ENCODE data around the gene OSBPL3. TPM values are rescaled to one million over a fixed set of nuclear protein-coding genes. Genes with fewer than 3 reads are reported as not detected.

Gene OSBPL3
- total and polyA plus RNA-seq, 4 donors = 0.28 to 3.0 (median 1.1) TPM

DNA sequence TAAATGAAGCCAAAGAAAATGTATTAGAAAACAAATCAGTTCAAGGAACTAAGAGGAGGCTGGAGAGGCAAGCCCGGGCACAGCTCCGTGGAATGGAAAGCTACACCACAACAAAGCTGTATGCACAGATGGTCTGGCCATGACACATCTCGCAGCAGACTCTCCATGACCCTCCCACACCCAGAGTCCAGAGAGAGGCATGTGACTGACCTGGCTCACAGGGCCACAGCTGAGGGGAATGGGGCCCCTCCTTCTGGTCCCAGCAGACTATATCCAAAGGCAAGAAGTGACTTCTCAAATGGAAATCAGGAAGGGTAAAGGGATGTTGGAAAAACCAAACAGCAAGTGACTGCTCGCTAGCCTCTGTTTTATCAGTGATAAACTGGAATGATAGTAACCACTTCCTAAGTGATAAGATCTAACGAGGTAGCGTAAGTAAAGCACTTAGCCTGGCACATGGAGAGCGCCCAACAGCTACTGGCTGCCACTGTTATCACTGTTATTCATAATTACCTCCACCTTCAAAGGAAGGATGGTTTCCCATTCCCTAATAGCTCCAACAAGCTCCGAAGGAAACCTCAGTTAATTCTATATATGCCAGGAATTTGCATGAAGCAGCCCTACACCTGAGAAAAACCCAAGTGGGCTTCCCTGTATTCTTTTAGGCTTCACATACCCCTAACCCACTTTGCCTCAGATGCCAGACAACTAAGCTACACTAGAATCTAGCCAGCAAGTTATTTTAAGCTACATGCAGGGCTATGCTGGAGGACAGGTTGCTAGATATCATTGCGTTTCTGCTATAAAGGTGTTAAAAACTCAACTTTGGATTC, 8.4 kb downstream of the OSBPL3 start:
- Histone ChIP-seq H3K4me3 (ENCODE audit: low read depth in 1 of 3, low read length in 3 of 3) (no peak overlapping the region), H3K36me3 (ENCODE audit: control insufficient read depth in 4 of 4, insufficient read depth in 3 of 4, low read depth in 1 of 4, low read length in 3 of 4) (no peaks in the 10 kb centered on the region), H3K4me1 (ENCODE audit: control insufficient read depth in 4 of 4, insufficient read depth in 4 of 4, low read length in 3 of 4) (no peaks in the 10 kb centered on the region), H3K9ac (ENCODE audit: low read depth in 1 of 2, low read length in 2 of 2) (no peak overlapping the region), H3K27ac (ENCODE audit: low read depth in 1 of 2, low read length in 2 of 2) (no peak overlapping the region), H3K27me3 (ENCODE audit: control insufficient read depth in 4 of 4, insufficient read depth in 4 of 4, low read length in 3 of 4) (no peaks in the 10 kb centered on the region), H3K9me3 (ENCODE audit: control insufficient read depth in 4 of 4, low read length in 3 of 4) (no peaks in the 10 kb centered on the region)
- WGBS = 82% methylated on average over 9 of the region's 9 CpGs
- DNase-seq (ENCODE audit: low spot score) = no peak
- TF ChIP-seq HNF4G (IDR thresholded peaks at IDR 0.05) (no peak), YY1 (IDR thresholded peaks at IDR 0.05) (no peak), GABPA (IDR thresholded peaks at IDR 0.05 in 1 of 2, conservative IDR thresholded peaks at IDR 0.05 in 1 of 2) (no peak), NR2F2 (IDR thresholded peaks at IDR 0.05) (no peak), EGR1 (IDR thresholded peaks at IDR 0.05; ENCODE audit: low read depth in 2 of 2) (no peak), RXRA (IDR thresholded peaks at IDR 0.05) (no peak), HNF4A (conservative IDR thresholded peaks at IDR 0.05) (no peak), TAF1 (conservative IDR thresholded peaks at IDR 0.05) (no peak), FOXA1 (IDR thresholded peaks at IDR 0.05) (no peak), FOXA2 (IDR thresholded peaks at IDR 0.05) (no peak)
- TF ChIP-seq, protein P1, sequence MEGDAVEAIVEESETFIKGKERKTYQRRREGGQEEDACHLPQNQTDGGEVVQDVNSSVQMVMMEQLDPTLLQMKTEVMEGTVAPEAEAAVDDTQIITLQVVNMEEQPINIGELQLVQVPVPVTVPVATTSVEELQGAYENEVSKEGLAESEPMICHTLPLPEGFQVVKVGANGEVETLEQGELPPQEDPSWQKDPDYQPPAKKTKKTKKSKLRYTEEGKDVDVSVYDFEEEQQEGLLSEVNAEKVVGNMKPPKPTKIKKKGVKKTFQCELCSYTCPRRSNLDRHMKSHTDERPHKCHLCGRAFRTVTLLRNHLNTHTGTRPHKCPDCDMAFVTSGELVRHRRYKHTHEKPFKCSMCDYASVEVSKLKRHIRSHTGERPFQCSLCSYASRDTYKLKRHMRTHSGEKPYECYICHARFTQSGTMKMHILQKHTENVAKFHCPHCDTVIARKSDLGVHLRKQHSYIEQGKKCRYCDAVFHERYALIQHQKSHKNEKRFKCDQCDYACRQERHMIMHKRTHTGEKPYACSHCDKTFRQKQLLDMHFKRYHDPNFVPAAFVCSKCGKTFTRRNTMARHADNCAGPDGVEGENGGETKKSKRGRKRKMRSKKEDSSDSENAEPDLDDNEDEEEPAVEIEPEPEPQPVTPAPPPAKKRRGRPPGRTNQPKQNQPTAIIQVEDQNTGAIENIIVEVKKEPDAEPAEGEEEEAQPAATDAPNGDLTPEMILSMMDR (IDR thresholded peaks at IDR 0.05; ENCODE audit: low read depth, low read length, missing input control) = no peak
- TF ChIP-seq, protein P2, sequence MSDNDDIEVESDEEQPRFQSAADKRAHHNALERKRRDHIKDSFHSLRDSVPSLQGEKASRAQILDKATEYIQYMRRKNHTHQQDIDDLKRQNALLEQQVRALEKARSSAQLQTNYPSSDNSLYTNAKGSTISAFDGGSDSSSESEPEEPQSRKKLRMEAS (IDR thresholded peaks at IDR 0.05) = no peak
- TF ChIP-seq, protein P3, sequence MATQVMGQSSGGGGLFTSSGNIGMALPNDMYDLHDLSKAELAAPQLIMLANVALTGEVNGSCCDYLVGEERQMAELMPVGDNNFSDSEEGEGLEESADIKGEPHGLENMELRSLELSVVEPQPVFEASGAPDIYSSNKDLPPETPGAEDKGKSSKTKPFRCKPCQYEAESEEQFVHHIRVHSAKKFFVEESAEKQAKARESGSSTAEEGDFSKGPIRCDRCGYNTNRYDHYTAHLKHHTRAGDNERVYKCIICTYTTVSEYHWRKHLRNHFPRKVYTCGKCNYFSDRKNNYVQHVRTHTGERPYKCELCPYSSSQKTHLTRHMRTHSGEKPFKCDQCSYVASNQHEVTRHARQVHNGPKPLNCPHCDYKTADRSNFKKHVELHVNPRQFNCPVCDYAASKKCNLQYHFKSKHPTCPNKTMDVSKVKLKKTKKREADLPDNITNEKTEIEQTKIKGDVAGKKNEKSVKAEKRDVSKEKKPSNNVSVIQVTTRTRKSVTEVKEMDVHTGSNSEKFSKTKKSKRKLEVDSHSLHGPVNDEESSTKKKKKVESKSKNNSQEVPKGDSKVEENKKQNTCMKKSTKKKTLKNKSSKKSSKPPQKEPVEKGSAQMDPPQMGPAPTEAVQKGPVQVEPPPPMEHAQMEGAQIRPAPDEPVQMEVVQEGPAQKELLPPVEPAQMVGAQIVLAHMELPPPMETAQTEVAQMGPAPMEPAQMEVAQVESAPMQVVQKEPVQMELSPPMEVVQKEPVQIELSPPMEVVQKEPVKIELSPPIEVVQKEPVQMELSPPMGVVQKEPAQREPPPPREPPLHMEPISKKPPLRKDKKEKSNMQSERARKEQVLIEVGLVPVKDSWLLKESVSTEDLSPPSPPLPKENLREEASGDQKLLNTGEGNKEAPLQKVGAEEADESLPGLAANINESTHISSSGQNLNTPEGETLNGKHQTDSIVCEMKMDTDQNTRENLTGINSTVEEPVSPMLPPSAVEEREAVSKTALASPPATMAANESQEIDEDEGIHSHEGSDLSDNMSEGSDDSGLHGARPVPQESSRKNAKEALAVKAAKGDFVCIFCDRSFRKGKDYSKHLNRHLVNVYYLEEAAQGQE (IDR thresholded peaks at IDR 0.05) = no peak
- TF ChIP-seq, protein P4, sequence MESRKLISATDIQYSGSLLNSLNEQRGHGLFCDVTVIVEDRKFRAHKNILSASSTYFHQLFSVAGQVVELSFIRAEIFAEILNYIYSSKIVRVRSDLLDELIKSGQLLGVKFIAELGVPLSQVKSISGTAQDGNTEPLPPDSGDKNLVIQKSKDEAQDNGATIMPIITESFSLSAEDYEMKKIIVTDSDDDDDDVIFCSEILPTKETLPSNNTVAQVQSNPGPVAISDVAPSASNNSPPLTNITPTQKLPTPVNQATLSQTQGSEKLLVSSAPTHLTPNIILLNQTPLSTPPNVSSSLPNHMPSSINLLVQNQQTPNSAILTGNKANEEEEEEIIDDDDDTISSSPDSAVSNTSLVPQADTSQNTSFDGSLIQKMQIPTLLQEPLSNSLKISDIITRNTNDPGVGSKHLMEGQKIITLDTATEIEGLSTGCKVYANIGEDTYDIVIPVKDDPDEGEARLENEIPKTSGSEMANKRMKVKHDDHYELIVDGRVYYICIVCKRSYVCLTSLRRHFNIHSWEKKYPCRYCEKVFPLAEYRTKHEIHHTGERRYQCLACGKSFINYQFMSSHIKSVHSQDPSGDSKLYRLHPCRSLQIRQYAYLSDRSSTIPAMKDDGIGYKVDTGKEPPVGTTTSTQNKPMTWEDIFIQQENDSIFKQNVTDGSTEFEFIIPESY (IDR thresholded peaks at IDR 0.05) = no peak

DNA sequence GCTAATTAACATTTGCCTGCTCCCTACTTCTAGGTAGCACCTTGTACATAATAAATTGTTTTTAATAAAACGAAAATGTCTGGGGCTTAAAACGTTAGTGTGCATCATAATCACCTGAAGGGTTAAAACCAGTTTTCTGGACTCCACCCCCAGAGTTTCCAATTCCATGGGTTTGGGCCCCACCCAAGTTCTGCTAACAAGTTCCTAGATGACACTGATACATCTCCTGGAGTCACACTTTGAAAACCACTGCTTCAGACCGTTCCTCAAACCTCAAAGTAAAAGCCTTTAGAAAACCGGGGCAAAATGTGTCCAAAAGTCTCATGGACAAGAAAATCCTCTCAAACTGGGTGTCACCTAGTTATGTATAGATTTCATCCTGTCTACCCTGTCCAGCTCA, 9.3 kb downstream of the OSBPL3 start:
- Histone ChIP-seq H3K4me1 (ENCODE audit: control insufficient read depth in 4 of 4, insufficient read depth in 4 of 4, low read length in 3 of 4) (no peaks in the 10 kb centered on the region), H3K27me3 (ENCODE audit: control insufficient read depth in 4 of 4, insufficient read depth in 4 of 4, low read length in 3 of 4) (no peaks in the 10 kb centered on the region), H3K36me3 (ENCODE audit: control insufficient read depth in 4 of 4, insufficient read depth in 3 of 4, low read depth in 1 of 4, low read length in 3 of 4) (no peaks in the 10 kb centered on the region), H3K9ac (ENCODE audit: low read depth in 1 of 2, low read length in 2 of 2) (no peak overlapping the region), H3K9me3 (ENCODE audit: control insufficient read depth in 4 of 4, low read length in 3 of 4) (no peaks in the 10 kb centered on the region), H3K27ac (ENCODE audit: low read depth in 1 of 2, low read length in 2 of 2) (no peak overlapping the region), H3K4me3 (ENCODE audit: low read depth in 1 of 3, low read length in 3 of 3) (no peak overlapping the region)
- no peak for DNase-seq (ENCODE audit: low spot score)
- 76% methylated on average over 4 of the region's 4 CpGs for WGBS
- TF ChIP-seq YY1 (IDR thresholded peaks at IDR 0.05) = no peak
- TF ChIP-seq, protein P5, sequence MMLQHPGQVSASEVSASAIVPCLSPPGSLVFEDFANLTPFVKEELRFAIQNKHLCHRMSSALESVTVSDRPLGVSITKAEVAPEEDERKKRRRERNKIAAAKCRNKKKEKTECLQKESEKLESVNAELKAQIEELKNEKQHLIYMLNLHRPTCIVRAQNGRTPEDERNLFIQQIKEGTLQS (IDR thresholded peaks at IDR 0.05) = no peak
- no peak for TF ChIP-seq EGR1 (IDR thresholded peaks at IDR 0.05; ENCODE audit: low read depth in 2 of 2)
- no peak for TF ChIP-seq HNF4G (IDR thresholded peaks at IDR 0.05)
- TF ChIP-seq HNF4A (conservative IDR thresholded peaks at IDR 0.05) = no peak
- TF ChIP-seq, protein P2 (IDR thresholded peaks at IDR 0.05) = no peak
- TF ChIP-seq, protein P1 (IDR thresholded peaks at IDR 0.05; ENCODE audit: low read depth, low read length, missing input control) = no peak
- TF ChIP-seq, protein P3 (IDR thresholded peaks at IDR 0.05) = no peak

Measured in liver (tissue), 9 donors.